CD4-positive, alpha-beta memory T cell (primary cell): ENCODE results near the gene GCA. TPM values are rescaled to one million over a fixed set of nuclear protein-coding genes. Genes with fewer than 3 reads are reported as not detected.

Experiments used
- CTCF ChIA-PET: fragments of 350-600 bp; sonication (Branson Sonifier 250); formaldehyde crosslinking; loops from one replicate; lab custom pipeline; 2021; ENCODE audit warnings: inconsistent platforms; ENCODE audit not compliant: partially characterized antibody; lab: Charles Lee
- POLR2A ChIA-PET: fragments of 350-600 bp; sonication (Branson Sonifier 250); formaldehyde crosslinking; loops from one replicate; lab custom pipeline; 2021; ENCODE audit not compliant: partially characterized antibody; lab: Charles Lee
- DNase-seq, 5 donors: peaks; one replicate each; pipeline versions ENCODE4 v3.0.0 to v3.0.0-alpha.2; 2020 to 2022; ENCODE audit warnings: mixed read lengths in 1 of 5
- H3K27ac ChIP-seq: one replicate; pipeline ENCODE4 v1.7.0; 2013; ENCODE audit warnings: low read depth, low read length
- H3K27me3 ChIP-seq: 2 replicates; pipeline ENCODE4 v1.7.0; 2013; ENCODE audit warnings: mild to moderate bottlenecking, low read length, moderate library complexity; ENCODE audit not compliant: insufficient read depth
- H3K36me3 ChIP-seq: 2 replicates; pipeline ENCODE4 v1.7.0; 2013; ENCODE audit warnings: mild to moderate bottlenecking, low read length, moderate library complexity; ENCODE audit not compliant: insufficient read depth
- H3K4me1 ChIP-seq: 2 replicates; pipeline ENCODE4 v1.7.0; 2013; ENCODE audit warnings: mild to moderate bottlenecking, low read length, moderate library complexity; ENCODE audit not compliant: insufficient read depth
- H3K4me3 ChIP-seq, 2 donors: one replicate each; pipeline ENCODE4 v1.7.0; 2013; ENCODE audit warnings: low read length in 2 of 2, mild to moderate bottlenecking in 1 of 2
- H3K9me3 ChIP-seq, 2 donors: one replicate each; pipeline ENCODE4 v1.7.0; 2013; ENCODE audit warnings: low read length in 2 of 2, control low read depth in 1 of 2; ENCODE audit not compliant: control insufficient read depth in 1 of 2
- H3K27ac Mint-ChIP-seq, 7 donors: one replicate each; pipeline ENCODE4 v1.8.0; 2020 to 2021; ENCODE audit warnings: mixed read lengths in 7 of 7, mild to moderate bottlenecking in 6 of 7, inconsistent platforms in 3 of 7, moderate library complexity in 3 of 7
- H3K27me3 Mint-ChIP-seq, 2 donors: one replicate each; pipeline ENCODE4 v1.8.0; 2020 to 2021; ENCODE audit warnings: mixed read lengths in 2 of 2
- H3K36me3 Mint-ChIP-seq, 2 donors: one replicate each; pipeline ENCODE4 v1.8.0; 2020 to 2021; ENCODE audit warnings: mixed read lengths in 2 of 2, inconsistent platforms in 1 of 2, mild to moderate bottlenecking in 1 of 2
- H3K4me1 Mint-ChIP-seq, 4 donors: one replicate each; pipeline ENCODE4 v1.8.0; 2020 to 2021; ENCODE audit warnings: mixed read lengths in 4 of 4, mild to moderate bottlenecking in 1 of 4
- H3K4me3 Mint-ChIP-seq, 8 donors: one replicate each; pipeline ENCODE4 v1.8.0; 2020 to 2021; ENCODE audit warnings: mixed read lengths in 8 of 8, mild to moderate bottlenecking in 7 of 8, moderate library complexity in 6 of 8, inconsistent platforms in 3 of 8
- H3K9me3 Mint-ChIP-seq, 8 donors: one replicate each; pipeline ENCODE4 v1.8.0; 2020 to 2021; ENCODE audit warnings: mixed read lengths in 8 of 8, mild to moderate bottlenecking in 5 of 8, inconsistent platforms in 3 of 8, moderate library complexity in 1 of 8
- intact Hi-C: fragments of 100-400 bp; cut with micrococcal nuclease; formaldehyde crosslinking; loops from one replicate; pipeline ENCODE4 v1.15.1; 2023
- polyA plus RNA-seq, 2 donors: library from polyadenylated mRNA; unstranded; fragments of 300-500 nt; fragmentation: Illumina TruSeq; gene quantifications; one replicate each; pipeline ENCODE4 v1.2.3, GENCODE V29; 2021
- total RNA-seq, 2 experiments: library from RNA; stranded (reverse); gene quantifications; one replicate each; pipeline ENCODE4 v1.2.3, GENCODE V29; 2021

The GCA gene
- total and polyA plus RNA-seq, 4 experiments from 2014 or later, result 10.9 to 16.8 (median 11.7) TPM

DNA sequence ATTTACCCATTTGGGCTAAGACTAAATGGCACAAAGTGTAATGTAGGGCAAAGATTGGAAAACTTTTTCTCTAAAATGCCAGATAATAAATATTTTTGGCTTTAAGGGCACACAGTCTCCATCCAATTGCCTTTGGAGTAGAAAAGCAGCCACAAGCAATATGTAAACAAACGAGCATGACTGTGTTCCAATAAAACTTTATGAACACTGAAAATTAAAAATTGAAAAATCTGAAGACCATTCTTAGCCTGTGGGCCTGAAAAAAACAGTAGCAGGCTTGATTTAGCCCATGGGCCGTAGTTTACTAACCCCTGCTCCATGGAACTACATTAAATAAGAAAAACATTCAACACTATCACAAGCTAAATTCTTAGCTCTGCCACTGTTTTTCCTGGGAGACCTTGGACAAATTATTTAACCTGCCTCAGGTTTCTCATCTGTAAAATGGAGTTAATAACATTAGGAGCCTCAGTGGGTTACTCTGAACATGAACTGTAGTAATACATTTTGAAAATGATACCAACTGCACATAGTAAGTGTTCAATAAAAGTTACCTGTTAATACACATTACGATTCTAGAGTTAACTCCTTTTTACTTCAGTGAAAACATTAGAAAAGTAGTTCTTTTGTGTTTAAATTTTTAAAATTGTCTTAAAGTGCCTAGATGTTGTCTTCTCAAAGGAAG is 26.7 kb upstream of the GCA start:
- intact Hi-C loops, result loop anchor here (5.0 to 10.0 kb wide), 3 partner anchors 322 to 1010 kb away; partner anchors contain the start of gene PSMD14
- ChIA-PET CTCF (interaction anchor here (1.2 to 5.9 kb wide), 4 partner anchors 11 to 309 kb away, joined by 3 to 81 read pairs (median 27); no protein-coding TSS in a partner anchor), POLR2A (interaction anchor here (0.9 to 3.4 kb wide), 5 partner anchors 8 to 28 kb away, joined by 3 to 28 read pairs (median 3); partner anchors contain the start of gene GCA)
- no peaks in the 10 kb centered on the region for H3K9me3 Mint-ChIP-seq
- H3K27ac Mint-ChIP-seq, result peak overlapping the region; percentile 94 to 100 (median 98)
- H3K4me1 Mint-ChIP-seq, result peaks cover 53 to 74% (median 63%) of the 10 kb centered on the region in 4 donors
- DNase-seq, result no peak
- H3K27me3 ChIP-seq, result no peaks in the 10 kb centered on the region
- peaks cover 9 to 17% of the 10 kb centered on the region in 2 donors for H3K36me3 Mint-ChIP-seq
- H3K36me3 ChIP-seq, result no peaks in the 10 kb centered on the region
- H3K27ac ChIP-seq, result peak overlapping the region; percentile 97
- no peaks in the 10 kb centered on the region for H3K27me3 Mint-ChIP-seq
- peak overlapping the region; percentile 93 to 100 (median 98) for H3K4me3 Mint-ChIP-seq
- H3K9me3 ChIP-seq, result no peaks in the 10 kb centered on the region
- H3K4me3 ChIP-seq, result peak overlapping the region; percentile 93 to 97
- H3K4me1 ChIP-seq, result peaks cover 66% of the 10 kb centered on the region

GRCh38 chr2:162317861-162318327 is 26.0 kb upstream of the GCA start:
- peak in 2 of 5 donors; percentile 49 to 57 for DNase-seq
- Mint-ChIP-seq H3K4me3 (peak overlapping the region; percentile 93 to 100 (median 98)), H3K9me3 (no peaks in the 10 kb centered on the region), H3K4me1 (peaks cover 48 to 67% (median 58%) of the 10 kb centered on the region in 4 donors), H3K27me3 (no peaks in the 10 kb centered on the region), H3K36me3 (peaks cover 9 to 17% of the 10 kb centered on the region in 2 donors), H3K27ac (peak overlapping the region; percentile 94 to 100 (median 98))
- Histone ChIP-seq H3K27me3 (no peaks in the 10 kb centered on the region), H3K27ac (peak overlapping the region; percentile 97), H3K9me3 (no peaks in the 10 kb centered on the region), H3K36me3 (no peaks in the 10 kb centered on the region), H3K4me3 (peak overlapping the region; percentile 93 to 97), H3K4me1 (peaks cover 59% of the 10 kb centered on the region)
- intact Hi-C loops, result loop anchor here (1.0 to 10.0 kb wide), 5 partner anchors 17 to 1011 kb away; partner anchors contain the start of genes GCA and PSMD14
- ChIA-PET POLR2A (interaction anchor here (0.9 to 3.4 kb wide), 5 partner anchors 9 to 28 kb away, joined by 3 to 28 read pairs (median 3); partner anchors contain the start of gene GCA), CTCF (interaction anchor here (1.0 to 5.9 kb wide), 6 partner anchors 10 to 310 kb away, joined by 3 to 81 read pairs (median 20); partner anchors contain the start of gene GCA)

- intact Hi-C loops, result loop anchor here (1.0 to 10.0 kb wide), 5 partner anchors 17 to 1011 kb away; partner anchors contain the start of genes GCA and PSMD14
- no peaks in the 10 kb centered on the region for H3K27me3 Mint-ChIP-seq
- peak within 1 kb of the TSS; percentile 93 to 100 (median 98) for H3K4me3 Mint-ChIP-seq
- H3K36me3 ChIP-seq, result no peaks in the 10 kb centered on the region
- H3K27ac Mint-ChIP-seq, result peak within 1 kb of the TSS; percentile 98 to 100 (median 99)
- POLR2A ChIA-PET, result interaction anchor here (0.6 to 3.4 kb wide), 12 partner anchors 10 to 365 kb away, joined by 3 to 28 read pairs (median 4); partner anchors contain the start of gene GCA
- peak within 1 kb of the TSS; percentile 97 for H3K27ac ChIP-seq
- CTCF ChIA-PET, result interaction anchor here (1.0 to 5.9 kb wide), 6 partner anchors 10 to 25 kb away, joined by 3 to 81 read pairs (median 20); partner anchors contain the start of gene GCA
- no peaks in the 10 kb centered on the region for H3K9me3 Mint-ChIP-seq
- no peaks in the 10 kb centered on the region for H3K9me3 ChIP-seq
- peaks cover 9 to 17% of the 10 kb centered on the region in 2 donors for H3K36me3 Mint-ChIP-seq
- peak; percentile 82 to 93 (median 83) for DNase-seq
- no peaks in the 10 kb centered on the region for H3K27me3 ChIP-seq
- H3K4me1 ChIP-seq, result peaks cover 56% of the 10 kb centered on the region
- H3K4me3 ChIP-seq, result peak within 1 kb of the TSS; percentile 93 to 97
- H3K4me1 Mint-ChIP-seq, result peaks cover 48 to 65% (median 57%) of the 10 kb centered on the region in 4 donors
Measured at GRCh38 chr2:162318328-162319180, 25.4 kb upstream of the GCA start, which contains the start of gene IFIH1. Gene IFIH1 (minus strand): TSS chr2:162318684. CDS start chr2:162318307, 377 bp downstream.

- intact Hi-C loops, result no loop called here
- Mint-ChIP-seq H3K27me3 (no peaks in the 10 kb centered on the region), H3K36me3 (peaks cover 0 to 14% of the 10 kb centered on the region in 2 donors), H3K4me1 (peaks cover 31 to 42% (median 37%) of the 10 kb centered on the region in 4 donors), H3K27ac (peak overlapping the region in 6 of 7 donors; percentile 11 to 98 (median 66)), H3K4me3 (peak overlapping the region in 3 of 8 donors; percentile 8 to 57 (median 38)), H3K9me3 (no peaks in the 10 kb centered on the region)
- Histone ChIP-seq H3K9me3 (no peaks in the 10 kb centered on the region), H3K4me3 (no peak overlapping the region), H3K4me1 (peaks cover 35% of the 10 kb centered on the region), H3K27me3 (no peaks in the 10 kb centered on the region), H3K27ac (no peak overlapping the region), H3K36me3 (no peaks in the 10 kb centered on the region)
- ChIA-PET CTCF (interaction anchor here (3.0 to 5.9 kb wide), 2 partner anchors 21 to 22 kb away, joined by 14 to 81 read pairs; partner anchors contain the start of gene GCA), POLR2A (no interaction called here)
- DNase-seq, result no peak
Measured at GRCh38 chr2:162320864-162321517, 22.9 kb upstream of the GCA start.

GRCh38 chr2:162324953-162325352 is 19.0 kb upstream of the GCA start:
- POLR2A ChIA-PET, result no interaction called here
- Mint-ChIP-seq H3K4me1 (peaks cover 12 to 15% (median 14%) of the 10 kb centered on the region in 4 donors), H3K36me3 (no peaks in the 10 kb centered on the region), H3K27ac (peak overlapping the region in 1 of 7 donors; percentile 45), H3K9me3 (no peaks in the 10 kb centered on the region), H3K27me3 (no peaks in the 10 kb centered on the region), H3K4me3 (no peak overlapping the region)
- intact Hi-C loops, result no loop called here
- H3K4me3 ChIP-seq, result no peak overlapping the region
- H3K27ac ChIP-seq, result no peak overlapping the region
- no peaks in the 10 kb centered on the region for H3K27me3 ChIP-seq
- H3K4me1 ChIP-seq, result peaks cover 8% of the 10 kb centered on the region
- DNase-seq, result no peak
- no peaks in the 10 kb centered on the region for H3K36me3 ChIP-seq
- CTCF ChIA-PET, result interaction anchor here (1.4 to 1.6 kb wide), 2 partner anchors 9 to 27 kb away, joined by 5 read pairs; no protein-coding TSS in a partner anchor
- H3K9me3 ChIP-seq, result no peaks in the 10 kb centered on the region

- no peaks in the 10 kb centered on the region for H3K36me3 Mint-ChIP-seq
- no peaks in the 10 kb centered on the region for H3K4me1 Mint-ChIP-seq
- no peaks in the 10 kb centered on the region for H3K36me3 ChIP-seq
- H3K27ac ChIP-seq, result no peak overlapping the region
- H3K4me3 ChIP-seq, result no peak overlapping the region
- no peaks in the 10 kb centered on the region for H3K27me3 ChIP-seq
- POLR2A ChIA-PET, result interaction anchor here (0.7 to 1.2 kb wide), 2 partner anchors 10 to 15 kb away, joined by 3 read pairs; no protein-coding TSS in a partner anchor
- peak overlapping the region in 1 of 7 donors; percentile 10 for H3K27ac Mint-ChIP-seq
- no peak for DNase-seq
- intact Hi-C loops, result no loop called here
- CTCF ChIA-PET, result interaction anchor here (0.9 to 4.7 kb wide), 3 partner anchors 9 to 29 kb away, joined by 3 to 25 read pairs (median 9); partner anchors contain the start of gene IFIH1
- H3K9me3 Mint-ChIP-seq, result no peaks in the 10 kb centered on the region
- H3K27me3 Mint-ChIP-seq, result no peaks in the 10 kb centered on the region
- H3K9me3 ChIP-seq, result no peaks in the 10 kb centered on the region
- no peaks in the 10 kb centered on the region for H3K4me1 ChIP-seq
- H3K4me3 Mint-ChIP-seq, result no peak overlapping the region
Measured at GRCh38 chr2:162327134-162327769, 16.7 kb upstream of the GCA start.
